ENCODE measurements around the gene PSMC3IP. TPM values are rescaled to one million over a fixed set of nuclear protein-coding genes. Genes with fewer than 3 reads are reported as not detected.
"Not testable (repeated sequence)": the region's sequence is repeated elsewhere in the genome, so short reads cannot be mapped to it uniquely, and the experiment has no call there.

PSMC3IP gene
- total RNA-seq, 1 donor from 2014 or later: 2.9 TPM

DNA sequence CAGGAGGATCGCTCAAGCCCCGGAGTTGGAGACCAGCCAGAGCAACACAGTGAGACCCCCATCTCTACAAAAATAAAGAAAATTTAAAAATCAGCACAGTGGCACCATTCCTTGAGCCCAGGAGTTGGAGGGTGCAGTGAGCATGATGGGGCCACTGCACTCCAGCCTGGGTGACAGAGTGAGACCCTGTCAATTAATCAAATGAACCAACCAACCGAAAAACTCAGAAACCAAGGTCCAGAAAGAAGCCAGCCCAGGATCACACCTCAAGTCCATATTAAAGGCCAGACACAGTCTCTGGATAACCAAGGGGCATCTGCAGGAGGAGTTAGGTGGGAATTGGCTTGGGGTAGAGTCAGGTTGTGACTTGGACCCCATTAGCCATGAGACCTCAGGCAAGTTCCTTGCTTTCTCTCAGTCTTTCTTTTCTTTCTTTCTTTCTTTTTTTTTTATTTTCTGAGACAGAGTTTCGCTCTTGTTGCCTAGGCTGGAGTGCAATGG, 22.4 kb downstream of the PSMC3IP start:
- TF ChIP-seq, protein P1, sequence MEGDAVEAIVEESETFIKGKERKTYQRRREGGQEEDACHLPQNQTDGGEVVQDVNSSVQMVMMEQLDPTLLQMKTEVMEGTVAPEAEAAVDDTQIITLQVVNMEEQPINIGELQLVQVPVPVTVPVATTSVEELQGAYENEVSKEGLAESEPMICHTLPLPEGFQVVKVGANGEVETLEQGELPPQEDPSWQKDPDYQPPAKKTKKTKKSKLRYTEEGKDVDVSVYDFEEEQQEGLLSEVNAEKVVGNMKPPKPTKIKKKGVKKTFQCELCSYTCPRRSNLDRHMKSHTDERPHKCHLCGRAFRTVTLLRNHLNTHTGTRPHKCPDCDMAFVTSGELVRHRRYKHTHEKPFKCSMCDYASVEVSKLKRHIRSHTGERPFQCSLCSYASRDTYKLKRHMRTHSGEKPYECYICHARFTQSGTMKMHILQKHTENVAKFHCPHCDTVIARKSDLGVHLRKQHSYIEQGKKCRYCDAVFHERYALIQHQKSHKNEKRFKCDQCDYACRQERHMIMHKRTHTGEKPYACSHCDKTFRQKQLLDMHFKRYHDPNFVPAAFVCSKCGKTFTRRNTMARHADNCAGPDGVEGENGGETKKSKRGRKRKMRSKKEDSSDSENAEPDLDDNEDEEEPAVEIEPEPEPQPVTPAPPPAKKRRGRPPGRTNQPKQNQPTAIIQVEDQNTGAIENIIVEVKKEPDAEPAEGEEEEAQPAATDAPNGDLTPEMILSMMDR (IDR thresholded peaks at IDR 0.05): no peak
- DNase-seq (ENCODE audit: low spot score in 2 of 2): no peak
- H3K9me3 ChIP-seq: no peaks in the 10 kb centered on the region
- H3K4me3 ChIP-seq: peak overlapping the region; percentile 82 to 83
- peaks cover 0 to 4% of the 10 kb centered on the region in 2 donors for H3K36me3 ChIP-seq
- peaks cover 0 to 19% of the 10 kb centered on the region in 2 donors for H3K4me1 ChIP-seq
- H3K27ac ChIP-seq: peak overlapping the region; percentile 82 to 91
- no peaks in the 10 kb centered on the region for H3K27me3 ChIP-seq
- intact Hi-C loops (cut with DNase I): loop anchor here (2.0 kb wide), 2 partner anchors 18 to 22 kb away; partner anchors contain the start of genes NAGLU and PSMC3IP

DNA sequence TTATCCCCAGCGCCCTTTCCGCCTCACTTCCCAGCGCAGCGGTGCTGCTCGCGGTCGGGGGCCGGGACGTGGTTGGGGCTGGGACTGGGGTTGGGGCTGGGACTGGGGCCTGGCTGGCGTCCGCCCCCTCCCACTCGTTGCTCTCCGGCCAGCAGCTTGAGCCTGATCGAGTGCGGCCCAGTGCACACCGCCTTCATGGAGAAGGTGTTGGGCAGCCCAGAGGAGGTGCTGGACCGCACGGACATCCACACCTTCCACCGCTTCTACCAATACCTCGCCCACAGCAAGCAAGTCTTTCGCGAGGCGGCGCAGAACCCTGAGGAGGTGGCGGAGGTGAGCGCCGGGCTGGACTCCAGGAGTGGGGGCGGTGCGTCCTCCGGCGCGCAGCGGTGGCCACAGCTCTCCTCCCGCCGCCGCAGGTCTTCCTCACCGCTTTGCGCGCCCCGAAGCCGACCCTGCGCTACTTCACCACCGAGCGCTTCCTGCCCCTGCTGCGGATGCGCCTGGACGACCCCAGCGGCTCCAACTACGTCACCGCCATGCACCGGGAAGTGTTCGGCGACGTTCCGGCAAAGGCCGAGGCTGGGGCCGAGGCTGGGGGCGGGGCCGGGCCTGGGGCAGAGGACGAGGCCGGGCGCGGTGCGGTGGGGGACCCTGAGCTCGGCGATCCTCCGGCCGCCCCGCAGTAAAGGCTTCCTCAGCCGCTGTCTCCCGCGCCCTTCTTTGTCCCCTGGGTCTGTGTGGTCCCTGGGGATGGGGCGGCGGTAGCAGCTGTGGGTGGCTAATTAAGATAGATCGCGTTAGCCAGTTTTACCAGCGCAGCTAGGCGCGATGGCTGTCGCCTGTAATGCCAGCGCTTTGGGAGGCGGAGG, 23.0 kb downstream of the PSMC3IP start:
- peak in 1 of 2 donors; percentile 93 for DNase-seq (ENCODE audit: low spot score in 2 of 2)
- peak overlapping the region; percentile 82 to 83 for H3K4me3 ChIP-seq
- peak overlapping the region; percentile 82 to 91 for H3K27ac ChIP-seq
- peaks cover 0 to 19% of the 10 kb centered on the region in 2 donors for H3K4me1 ChIP-seq
- peaks cover 0 to 4% of the 10 kb centered on the region in 2 donors for H3K36me3 ChIP-seq
- TF ChIP-seq, protein P1 (IDR thresholded peaks at IDR 0.05): no peak
- no peaks in the 10 kb centered on the region for H3K27me3 ChIP-seq
- intact Hi-C loops (cut with DNase I): loop anchor here (2.0 kb wide), 2 partner anchors 18 to 22 kb away; partner anchors contain the start of genes NAGLU and PSMC3IP
- no peaks in the 10 kb centered on the region for H3K9me3 ChIP-seq

- Histone ChIP-seq H3K27ac (peak overlapping the region; percentile 82 to 91), H3K9me3 (no peaks in the 10 kb centered on the region), H3K4me1 (peaks cover 0 to 19% of the 10 kb centered on the region in 2 donors), H3K36me3 (peaks cover 0 to 4% of the 10 kb centered on the region in 2 donors), H3K4me3 (peak overlapping the region; percentile 82 to 83), H3K27me3 (no peaks in the 10 kb centered on the region)
- no peak for DNase-seq (ENCODE audit: low spot score in 2 of 2)
- TF ChIP-seq, protein P1 (IDR thresholded peaks at IDR 0.05): no peak
- intact Hi-C loops (cut with DNase I): loop anchor here (2.0 kb wide), 2 partner anchors 17 to 23 kb away; partner anchors contain the start of genes NAGLU and PSMC3IP
Measured at GRCh38 chr17:42553866-42554249, 23.7 kb downstream of the PSMC3IP start.

- Histone ChIP-seq H3K27me3 (no peaks in the 10 kb centered on the region), H3K36me3 (peaks cover 0 to 4% of the 10 kb centered on the region in 2 donors), H3K4me3 (peak overlapping the region in 1 of 2 donors; percentile 83), H3K27ac (peak overlapping the region; percentile 82 to 91), H3K4me1 (peaks cover 0 to 19% of the 10 kb centered on the region in 2 donors), H3K9me3 (no peaks in the 10 kb centered on the region)
- intact Hi-C loops (cut with DNase I): no loop called here
- no peak for DNase-seq (ENCODE audit: low spot score in 2 of 2)
- TF ChIP-seq, protein P1 (IDR thresholded peaks at IDR 0.05): no peak
Measured at GRCh38 chr17:42553161-42553818, 24.2 kb downstream of the PSMC3IP start.

GRCh38 chr17:42552736-42553135, 24.8 kb downstream of the PSMC3IP start, which contains the start of gene HSD17B1:
Gene HSD17B1 (plus strand): TSS chr17:42552923. CDS start chr17:42552934, 11 bp downstream.
- DNase-seq (ENCODE audit: low spot score in 2 of 2); H3K9me3 ChIP-seq; H3K27me3 ChIP-seq; intact Hi-C loops (cut with DNase I); H3K36me3 ChIP-seq: not testable (repeated sequence)
- H3K4me1 ChIP-seq: peaks cover 0 to 19% of the 10 kb centered on the region in 2 donors
- H3K4me3 ChIP-seq: peak within 1 kb of the TSS; percentile 82 to 83
- peak within 1 kb of the TSS; percentile 82 to 91 for H3K27ac ChIP-seq

Measured in ascending aorta (tissue), 2 donors.